IPS DF 4.7 (cell line): ENCODE data around the gene CDR2.
"Not testable (repeated sequence)": the region's sequence is repeated elsewhere in the genome, so short reads cannot be mapped to it uniquely, and the experiment has no call there.

Source experiments
- DNase-seq: peaks from one replicate; pipeline ENCODE4 v3.0.0-alpha.2; 2013; ENCODE audit warnings: low spot score; ENCODE audit errors: extremely low read depth

Gene CDR2

DNA sequence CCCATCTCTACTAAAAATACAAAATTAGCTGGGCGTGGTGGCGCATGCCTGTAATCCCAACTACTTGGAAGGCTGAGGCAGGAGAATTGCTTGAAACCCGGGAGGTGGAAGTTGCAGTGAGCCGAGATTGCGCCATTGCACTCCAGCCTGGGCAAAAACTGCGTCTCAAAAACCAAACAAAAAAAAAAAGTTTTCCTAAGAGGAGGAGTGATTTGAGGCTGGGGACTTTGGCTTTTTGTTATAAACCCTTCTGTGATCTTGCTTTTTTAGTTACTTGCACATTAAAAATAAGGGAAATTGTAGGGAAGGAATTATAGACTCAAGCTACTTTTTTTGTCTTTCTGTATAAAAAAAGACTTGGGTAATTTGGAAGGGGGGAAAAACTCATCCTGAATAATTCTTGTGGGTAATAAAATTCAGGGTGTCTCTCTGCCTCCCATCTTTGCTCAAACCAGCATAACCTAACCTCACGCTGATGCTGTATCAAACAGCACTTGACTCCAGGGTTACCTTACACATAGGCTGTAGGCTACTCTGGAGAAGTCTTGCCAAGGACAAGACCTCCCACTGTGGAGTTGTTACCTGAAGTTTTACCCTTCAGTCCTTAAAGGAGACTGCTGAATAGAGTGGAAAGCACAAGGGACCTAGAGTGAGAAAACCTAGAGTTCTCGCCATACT is 1.7 kb upstream of the CDR2 start:
- DNase-seq = no peak

GRCh38 chr16:22375117-22375962 is 921 bp upstream of the CDR2 start:
- no peak for DNase-seq

- no peak for DNase-seq
These were observed 633 bp downstream of the CDR2 start for GRCh38 chr16:22373662-22374310.

DNA sequence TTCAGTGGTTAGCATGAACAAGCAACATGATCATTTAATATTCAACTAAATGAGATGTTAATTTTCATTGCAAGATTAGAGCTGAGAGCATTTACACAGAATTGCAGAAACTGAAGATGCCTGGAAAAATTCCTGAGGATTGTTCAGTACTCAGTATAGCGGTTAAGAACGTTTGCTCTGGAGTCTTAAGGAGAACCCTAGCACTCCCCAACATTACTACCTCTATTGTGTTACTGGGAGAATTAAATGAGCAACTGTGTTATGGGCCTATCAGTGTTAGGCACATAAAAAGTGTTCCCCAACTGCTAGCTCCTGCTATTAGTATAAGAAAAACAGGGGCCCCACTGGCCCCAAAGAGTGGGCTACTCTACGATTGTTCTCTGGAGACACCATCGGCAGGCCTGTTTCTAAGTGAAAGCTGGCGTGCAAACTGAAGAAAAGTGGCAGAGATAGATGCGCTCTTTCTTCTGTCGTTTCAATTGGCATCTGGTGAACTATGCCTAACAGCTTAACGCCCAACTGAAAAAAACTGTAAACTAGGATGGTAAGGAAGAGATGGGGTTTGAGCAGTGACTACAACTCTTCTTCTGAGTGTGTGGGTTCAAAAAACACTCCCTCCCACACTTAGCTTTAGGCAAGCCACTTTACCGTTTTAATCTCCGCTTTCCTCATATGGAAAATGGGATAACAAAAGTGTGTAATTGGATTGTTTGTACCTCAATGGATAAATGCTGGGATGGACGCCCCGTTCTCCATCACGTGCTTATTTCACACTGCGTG is 1.3 kb downstream of the CDR2 start:
- no peak for DNase-seq

GRCh38 chr16:22370038-22370820 is 4.2 kb downstream of the CDR2 start:
- no peak for DNase-seq

- DNase-seq = no peak
These were observed 5.1 kb downstream of the CDR2 start for GRCh38 chr16:22369221-22369811.

GRCh38 chr16:22368200-22368826 is 6.1 kb downstream of the CDR2 start:
- DNase-seq = not testable (repeated sequence)

GRCh38 chr16:22366889-22367288 is 7.5 kb downstream of the CDR2 start:
- DNase-seq = no peak

- DNase-seq = no peak
These were observed 8.0 kb downstream of the CDR2 start for GRCh38 chr16:22366371-22366770.

GRCh38 chr16:22364241-22364640 is 10.2 kb downstream of the CDR2 start:
- DNase-seq = no peak

DNA sequence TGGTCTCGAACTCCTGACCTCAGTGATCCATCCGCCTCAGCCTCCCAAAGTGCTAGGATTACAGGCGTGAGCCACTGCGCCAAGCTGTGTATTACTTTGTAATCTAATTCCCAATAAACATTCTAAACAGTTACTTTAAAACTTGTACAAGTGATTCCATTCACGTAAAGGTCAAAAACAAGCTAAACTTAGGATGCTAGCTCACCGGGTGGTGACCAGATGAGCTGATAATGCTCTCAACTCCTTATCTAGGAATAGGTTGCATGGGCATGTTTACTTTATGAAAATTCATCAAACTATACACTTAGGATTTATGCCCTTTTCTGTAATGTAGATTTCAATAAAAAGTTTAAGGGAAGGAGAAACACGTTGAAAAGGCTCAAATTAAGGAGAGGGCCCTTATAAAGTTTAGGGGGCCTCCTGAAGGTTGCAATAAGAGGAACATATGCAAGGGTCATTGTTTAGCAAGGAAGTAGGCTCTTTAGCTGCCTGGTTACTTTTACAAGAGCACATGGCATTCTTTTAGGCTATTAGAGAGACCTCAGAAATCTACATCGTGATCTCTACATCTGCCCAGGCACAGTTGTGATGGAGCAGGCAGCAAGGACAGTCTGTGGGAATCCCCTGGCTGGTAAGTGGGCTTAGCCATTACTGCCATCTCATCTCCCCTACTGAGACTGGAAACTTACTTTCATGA is 13.3 kb downstream of the CDR2 start:
- no peak for DNase-seq

DNA sequence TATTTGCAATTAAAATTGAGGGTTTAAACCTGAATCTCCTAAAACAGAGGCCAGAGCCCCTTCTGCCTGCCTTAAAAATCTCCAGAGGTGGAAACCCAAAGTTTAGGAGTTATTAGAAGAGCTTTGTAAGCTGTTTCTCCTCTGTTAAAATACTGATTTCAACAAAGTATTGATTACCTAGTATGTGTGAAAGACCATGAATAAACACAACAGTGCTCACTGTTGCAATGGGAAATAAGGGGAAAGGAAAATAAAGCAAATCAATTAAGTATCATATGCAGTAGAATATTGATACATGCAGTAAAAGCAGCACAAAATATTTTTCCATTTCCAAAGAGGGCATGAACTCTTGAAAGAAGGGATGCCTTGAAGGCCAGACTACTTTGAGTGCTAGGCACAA is 14.7 kb downstream of the CDR2 start:
- no peak for DNase-seq

- no peak for DNase-seq
These were observed 16.4 kb downstream of the CDR2 start for GRCh38 chr16:22358000-22358399.

DNA sequence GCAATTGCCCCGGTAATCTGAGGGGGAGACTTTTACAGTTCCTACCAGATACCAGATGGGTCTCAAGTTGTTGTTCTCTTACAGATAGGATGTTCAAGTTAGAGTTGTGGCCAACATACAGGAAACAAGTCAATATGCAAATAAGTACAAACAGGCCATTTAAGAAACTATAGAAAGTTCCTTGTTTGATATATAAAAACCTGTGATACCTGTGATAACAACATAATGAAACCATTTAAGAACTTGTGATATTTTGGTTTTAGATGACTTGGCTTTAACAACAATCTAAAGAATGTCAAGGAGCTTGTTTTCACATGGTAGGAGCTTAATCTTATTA is 16.8 kb downstream of the CDR2 start:
- DNase-seq = no peak

DNA sequence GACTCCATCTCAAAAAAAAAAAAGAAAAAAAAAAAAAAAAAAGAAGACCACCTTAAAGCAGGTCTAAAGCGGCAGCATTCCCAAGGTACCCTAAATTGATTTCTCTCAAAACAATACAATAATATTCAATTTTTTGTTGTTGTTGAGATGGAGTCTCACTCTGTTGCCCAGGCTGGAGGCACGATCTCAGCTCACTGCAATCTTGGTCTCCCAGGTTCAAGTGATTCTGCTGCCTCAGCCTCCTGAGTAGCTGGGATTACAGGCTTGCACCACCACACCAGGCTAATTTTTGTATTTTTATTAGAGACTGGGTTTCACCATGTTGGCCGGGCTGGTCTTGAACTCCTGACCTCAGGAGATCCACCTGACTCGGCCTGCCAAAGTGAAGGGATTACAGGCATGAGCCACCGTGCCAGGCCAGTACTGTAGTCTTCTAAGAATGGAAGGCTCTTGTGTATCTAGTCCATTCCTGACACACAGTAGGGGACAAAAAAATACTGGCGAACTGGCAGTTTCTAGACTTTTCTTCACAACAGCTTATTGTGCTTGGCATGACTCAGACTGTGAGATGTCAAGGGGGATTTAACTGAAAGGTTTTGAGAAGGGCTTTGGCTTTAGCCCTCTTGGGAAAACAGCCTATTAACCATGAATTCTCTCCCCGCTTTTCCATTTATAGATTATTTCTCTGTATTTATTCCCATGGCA is 17.3 kb downstream of the CDR2 start:
- DNase-seq = no peak

DNA sequence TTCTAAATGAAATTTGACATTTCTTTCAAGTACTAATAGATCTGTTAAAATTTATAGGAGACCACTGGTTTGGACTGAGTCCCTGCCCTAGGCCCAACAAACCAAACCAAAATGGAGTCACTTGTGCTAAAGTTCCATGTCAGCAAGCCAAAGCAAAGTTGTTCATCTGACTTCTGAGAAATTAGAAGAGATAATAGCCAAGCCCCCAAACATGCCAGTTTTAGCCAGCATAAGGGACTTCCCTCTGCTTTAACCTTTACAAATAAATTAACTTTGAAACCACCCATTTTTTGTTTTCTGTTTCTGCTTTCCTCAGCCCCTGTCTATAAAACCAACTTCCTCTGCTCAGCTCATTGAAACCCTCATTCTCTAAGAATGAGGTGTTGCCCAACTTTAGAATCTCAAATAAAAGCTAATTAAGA is 18.9 kb downstream of the CDR2 start:
- no peak for DNase-seq

- no peak for DNase-seq
These were observed 20.4 kb downstream of the CDR2 start for GRCh38 chr16:22353933-22354541.

DNA sequence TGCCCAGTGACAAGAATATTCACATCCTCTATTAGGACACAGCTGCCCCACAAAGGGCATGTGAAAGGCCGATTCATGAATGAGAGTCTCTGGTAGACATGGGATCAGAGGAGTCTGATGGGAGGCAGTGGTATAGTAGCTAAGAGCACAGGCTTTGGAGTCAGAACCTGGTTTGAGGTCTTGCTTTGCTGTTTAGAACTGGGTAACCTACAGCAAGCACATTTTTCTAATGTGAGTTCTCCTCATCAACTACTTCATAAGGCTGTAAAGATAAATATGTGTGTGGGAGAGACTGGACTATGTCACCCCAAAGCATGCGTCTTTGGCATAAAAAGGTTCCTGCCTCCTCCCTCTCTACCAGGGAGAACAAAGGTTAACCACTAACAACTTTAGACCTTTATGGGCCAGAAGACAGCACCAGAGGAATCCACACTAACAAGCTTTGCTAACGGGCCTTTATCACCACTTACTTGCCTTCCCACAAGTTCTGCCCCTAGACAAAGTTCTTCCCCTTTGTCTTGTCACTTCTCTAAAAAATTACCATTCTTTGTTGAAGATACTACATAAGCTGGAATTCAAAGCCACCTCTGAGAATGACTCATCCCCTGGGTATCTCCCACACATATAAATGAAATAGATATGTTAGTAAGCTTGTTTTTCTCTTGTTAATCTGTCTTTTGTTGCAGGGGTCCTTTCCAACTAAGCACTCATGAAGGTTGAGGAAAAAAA is 21.1 kb downstream of the CDR2 start:
- no peak for DNase-seq
